Liver (tissue), 9 donors: Measurements from ENCODE around the gene RAD51B. TPM values are rescaled to one million over a fixed set of nuclear protein-coding genes. Genes with fewer than 3 reads are reported as not detected.
A peak's percentile ranks its signal among the peaks of the same experiment; 100 is the strongest.

ENCODE experiments used
- DNase-seq: peaks from one replicate; pipeline ENCODE4 v3.0.0-alpha.2; 2017; ENCODE audit warnings: low spot score
- H3K27ac ChIP-seq, 2 donors: one replicate each; pipeline ENCODE4 v1.7.0; 2013; ENCODE audit warnings: inconsistent platforms in 2 of 2, low read length in 2 of 2, control low read depth in 1 of 2, low read depth in 1 of 2, mild to moderate bottlenecking in 1 of 2
- H3K27me3 ChIP-seq, 4 donors: one replicate each; pipeline versions ENCODE4 v1.6.1 to v1.7.0; 2013; ENCODE audit warnings: low read length in 3 of 4, inconsistent platforms in 1 of 4, mild to moderate bottlenecking in 1 of 4, moderate library complexity in 1 of 4; ENCODE audit not compliant: control insufficient read depth in 4 of 4, insufficient read depth in 4 of 4
- H3K36me3 ChIP-seq, 4 donors: one replicate each; pipeline versions ENCODE4 v1.6.1 to v1.7.0; 2013; ENCODE audit warnings: low read length in 3 of 4, mild to moderate bottlenecking in 3 of 4, low read depth in 1 of 4, moderate library complexity in 1 of 4; ENCODE audit not compliant: control insufficient read depth in 4 of 4, insufficient read depth in 3 of 4
- H3K4me1 ChIP-seq, 4 donors: one replicate each; pipeline versions ENCODE4 v1.6.1 to v1.7.0; 2013; ENCODE audit warnings: low read length in 3 of 4, mild to moderate bottlenecking in 3 of 4, moderate library complexity in 1 of 4; ENCODE audit not compliant: control insufficient read depth in 4 of 4, insufficient read depth in 4 of 4
- H3K4me3 ChIP-seq, 3 donors: one replicate each; pipeline versions ENCODE4 v1.6.1 to v1.7.0; 2013; ENCODE audit warnings: low read length in 3 of 3, control low read depth in 1 of 3, low read depth in 1 of 3, mild to moderate bottlenecking in 1 of 3
- H3K9ac ChIP-seq, 2 donors: one replicate each; pipeline ENCODE4 v1.7.0; 2013; ENCODE audit warnings: low read length in 2 of 2, mild to moderate bottlenecking in 2 of 2, moderate library complexity in 2 of 2, control low read depth in 1 of 2, low read depth in 1 of 2
- H3K9me3 ChIP-seq, 4 donors: one replicate each; pipeline versions ENCODE4 v1.6.1 to v1.7.0; 2013; ENCODE audit warnings: low read length in 3 of 4; ENCODE audit not compliant: control insufficient read depth in 4 of 4
- CTCF ChIP-seq: fragments of 150-350 bp; IDR thresholded peaks from 2 replicates; pipeline ENCODE4 v1.5.1; 2017; ENCODE audit warnings: improper control_type of control experiment, low read depth, low read length; ENCODE audit not compliant: missing input control
- EGR1 ChIP-seq, 2 donors: IDR thresholded peaks; 2 replicates each; pipeline ENCODE4 v1.6.1; 2016 to 2018; ENCODE audit warnings: antibody characterized with exemption in 2 of 2, low read depth in 2 of 2
- FOXA1 ChIP-seq: IDR thresholded peaks from 2 replicates; pipeline ENCODE4 v1.6.1; 2016; ENCODE audit warnings: antibody characterized with exemption
- FOXA2 ChIP-seq: IDR thresholded peaks from 2 replicates; pipeline ENCODE4 v1.6.1; 2016; ENCODE audit warnings: antibody characterized with exemption
- GABPA ChIP-seq, 2 donors: IDR thresholded peaks in 1 of 2; conservative IDR thresholded peaks in 1 of 2; 2 replicates each; pipeline ENCODE4 v1.6.1; 2016; ENCODE audit warnings: antibody characterized with exemption in 2 of 2, mild to moderate bottlenecking in 1 of 2, moderate library complexity in 1 of 2
- HNF4A ChIP-seq, 2 donors: conservative IDR thresholded peaks; 2 replicates each; pipeline ENCODE4 v1.6.1; 2016; ENCODE audit warnings: antibody characterized with exemption in 2 of 2, mild to moderate bottlenecking in 2 of 2
- HNF4G ChIP-seq: IDR thresholded peaks from 2 replicates; pipeline ENCODE4 v1.6.1; 2016; ENCODE audit warnings: antibody characterized with exemption
- JUND ChIP-seq, 2 donors: IDR thresholded peaks; 2 replicates each; pipeline ENCODE4 v1.6.1; 2016; ENCODE audit warnings: antibody characterized with exemption in 2 of 2
- NR2F2 ChIP-seq: IDR thresholded peaks from 2 replicates; pipeline ENCODE4 v1.6.1; 2016; ENCODE audit warnings: antibody characterized with exemption
- RAD21 ChIP-seq, 2 donors: IDR thresholded peaks; 2 replicates each; pipeline ENCODE4 v1.6.1; 2016; ENCODE audit warnings: antibody characterized with exemption in 2 of 2, mild to moderate bottlenecking in 2 of 2
- REST ChIP-seq: IDR thresholded peaks from 2 replicates; pipeline ENCODE4 v1.6.1; 2016; ENCODE audit warnings: antibody characterized with exemption, mild to moderate bottlenecking
- RXRA ChIP-seq, 2 donors: IDR thresholded peaks; 2 replicates each; pipeline ENCODE4 v1.6.1; 2017 to 2018; ENCODE audit warnings: antibody characterized with exemption in 2 of 2, mild to moderate bottlenecking in 1 of 2
- SP1 ChIP-seq: IDR thresholded peaks from 2 replicates; pipeline ENCODE4 v1.6.1; 2018; ENCODE audit warnings: antibody characterized with exemption, mild to moderate bottlenecking
- YY1 ChIP-seq: IDR thresholded peaks from 2 replicates; pipeline ENCODE4 v1.6.1; 2016; ENCODE audit warnings: antibody characterized with exemption, mild to moderate bottlenecking
- ZBTB33 ChIP-seq: IDR thresholded peaks from 2 replicates; pipeline ENCODE4 v1.6.1; 2016; ENCODE audit warnings: antibody characterized with exemption
- WGBS: extraction: QIAGEN DNeasy Blood & Tissue Kit; methylation state at CpG from one replicate; pipeline ENCODE4 v1.1.7; 2013; 5-methylcytosine and 5-hydroxymethylcytosine counted together
- polyA plus RNA-seq, 2 donors: library from polyadenylated mRNA; stranded (reverse) in 1 of 2; unstranded in 1 of 2; fragments of 200-250 nt in 1 of 2; fragments of >200 nt in 1 of 2; fragmentation: Nextera tagmentation in 1 of 2; extraction: Ambion mirVana in 1 of 2; gene quantifications; one replicate each; pipeline versions ENCODE4 v1.2.1 to v1.2.3, GENCODE V29; 2013 to 2015
- total RNA-seq, 2 donors: library from RNA; depleted of rRNA; stranded (reverse); fragments of >200 nt; gene quantifications; one replicate each; pipeline ENCODE4 v1.2.3, GENCODE V29; 2014
- donor health status: healthy.
- donor health status: healthy.
- donor health status: healthy.
- donor health status: healthy.
- donor health status: healthy.

Gene RAD51B
- total and polyA plus RNA-seq, 4 donors: 0.81 to 12.9 (median 2.4) TPM

- Histone ChIP-seq H3K36me3 (no peaks in the 10 kb centered on the region), H3K27me3 (no peaks in the 10 kb centered on the region), H3K4me1 (peaks cover 2 to 28% (median 9%) of the 10 kb centered on the region in 4 donors), H3K9ac (no peak overlapping the region), H3K9me3 (no peaks in the 10 kb centered on the region), H3K27ac (no peak overlapping the region), H3K4me3 (no peak overlapping the region)
- WGBS: 62% methylated on average over 4 of the region's 4 CpGs
- no peak for TF ChIP-seq RAD21 (IDR thresholded peaks at IDR 0.05)
- TF ChIP-seq FOXA2: no peak
- TF ChIP-seq SP1: no peak
- TF ChIP-seq ZBTB33: no peak
- TF ChIP-seq FOXA1: no peak
- no peak for TF ChIP-seq CTCF
- no peak for TF ChIP-seq JUND (IDR thresholded peaks at IDR 0.05)
- TF ChIP-seq GABPA (IDR thresholded peaks at IDR 0.05 in 1 of 2, conservative IDR thresholded peaks at IDR 0.05 in 1 of 2): no peak
- no peak for TF ChIP-seq HNF4G
- no peak for TF ChIP-seq NR2F2
- peak; percentile 17 for TF ChIP-seq YY1
- TF ChIP-seq EGR1 (IDR thresholded peaks at IDR 0.05; ENCODE audit: low read depth in 2 of 2): no peak
- TF ChIP-seq HNF4A (conservative IDR thresholded peaks at IDR 0.05): peak; percentile 36 to 43
- no peak for DNase-seq
Observed at GRCh38 chr14:68214431-68214830, 394.9 kb downstream of the RAD51B start.

GRCh38 chr14:68215629-68216028 lies 396.1 kb downstream of the RAD51B start:
- Histone ChIP-seq H3K27ac (no peak overlapping the region), H3K9ac (no peak overlapping the region), H3K4me3 (no peak overlapping the region), H3K9me3 (no peaks in the 10 kb centered on the region), H3K27me3 (no peaks in the 10 kb centered on the region), H3K36me3 (no peaks in the 10 kb centered on the region), H3K4me1 (peaks cover 2 to 22% (median 9%) of the 10 kb centered on the region in 4 donors)
- WGBS: 84% methylated on average over 2 of the region's 2 CpGs
- TF ChIP-seq HNF4G (no peak), HNF4A (conservative IDR thresholded peaks at IDR 0.05) (no peak), JUND (IDR thresholded peaks at IDR 0.05) (no peak), REST (no peak), RAD21 (IDR thresholded peaks at IDR 0.05) (no peak), SP1 (no peak), RXRA (IDR thresholded peaks at IDR 0.05) (no peak), GABPA (IDR thresholded peaks at IDR 0.05 in 1 of 2, conservative IDR thresholded peaks at IDR 0.05 in 1 of 2) (no peak), CTCF (no peak), FOXA1 (no peak)
- DNase-seq: no peak
